Measurements from ENCODE around the gene CCNY.

GRCh38 chr10:35438718-35439571 is 102.6 kb downstream of the CCNY start:
- TF ChIP-seq EP300 (IDR thresholded peaks at IDR 0.05; ENCODE audit: borderline replicate concordance): no peak
- no peak for TF ChIP-seq ZBTB7A (IDR thresholded peaks at IDR 0.05; ENCODE audit: low read depth)
- TF ChIP-seq USF1 (IDR thresholded peaks at IDR 0.05): no peak
- TF ChIP-seq RAD21 (IDR thresholded peaks at IDR 0.05; ENCODE audit: low read depth): no peak
- TF ChIP-seq FOXM1 (IDR thresholded peaks at IDR 0.05; ENCODE audit: borderline replicate concordance, low read depth): no peak
- no peak for TF ChIP-seq MAX (IDR thresholded peaks at IDR 0.05)
- no peak for TF ChIP-seq CEBPB (IDR thresholded peaks at IDR 0.05)
- TF ChIP-seq CREB1 (IDR thresholded peaks at IDR 0.05; ENCODE audit: low read depth): no peak
- TF ChIP-seq EGR1 (IDR thresholded peaks at IDR 0.05): no peak
- TF ChIP-seq TEAD4 (IDR thresholded peaks at IDR 0.05): no peak
- TF ChIP-seq REST (IDR thresholded peaks at IDR 0.05; ENCODE audit: low read depth): no peak

Data from Ishikawa (cell line).